Measurements from ENCODE around the gene AGBL5. TPM values are rescaled to one million over a fixed set of nuclear protein-coding genes. Genes with fewer than 3 reads are reported as not detected.

Gene AGBL5
- total and polyA plus RNA-seq, 2 of the 13 experiments (the other 11 are each of a cell fraction or from before 2014, with no cell fraction given), result 55.9 to 73.3 TPM

DNA sequence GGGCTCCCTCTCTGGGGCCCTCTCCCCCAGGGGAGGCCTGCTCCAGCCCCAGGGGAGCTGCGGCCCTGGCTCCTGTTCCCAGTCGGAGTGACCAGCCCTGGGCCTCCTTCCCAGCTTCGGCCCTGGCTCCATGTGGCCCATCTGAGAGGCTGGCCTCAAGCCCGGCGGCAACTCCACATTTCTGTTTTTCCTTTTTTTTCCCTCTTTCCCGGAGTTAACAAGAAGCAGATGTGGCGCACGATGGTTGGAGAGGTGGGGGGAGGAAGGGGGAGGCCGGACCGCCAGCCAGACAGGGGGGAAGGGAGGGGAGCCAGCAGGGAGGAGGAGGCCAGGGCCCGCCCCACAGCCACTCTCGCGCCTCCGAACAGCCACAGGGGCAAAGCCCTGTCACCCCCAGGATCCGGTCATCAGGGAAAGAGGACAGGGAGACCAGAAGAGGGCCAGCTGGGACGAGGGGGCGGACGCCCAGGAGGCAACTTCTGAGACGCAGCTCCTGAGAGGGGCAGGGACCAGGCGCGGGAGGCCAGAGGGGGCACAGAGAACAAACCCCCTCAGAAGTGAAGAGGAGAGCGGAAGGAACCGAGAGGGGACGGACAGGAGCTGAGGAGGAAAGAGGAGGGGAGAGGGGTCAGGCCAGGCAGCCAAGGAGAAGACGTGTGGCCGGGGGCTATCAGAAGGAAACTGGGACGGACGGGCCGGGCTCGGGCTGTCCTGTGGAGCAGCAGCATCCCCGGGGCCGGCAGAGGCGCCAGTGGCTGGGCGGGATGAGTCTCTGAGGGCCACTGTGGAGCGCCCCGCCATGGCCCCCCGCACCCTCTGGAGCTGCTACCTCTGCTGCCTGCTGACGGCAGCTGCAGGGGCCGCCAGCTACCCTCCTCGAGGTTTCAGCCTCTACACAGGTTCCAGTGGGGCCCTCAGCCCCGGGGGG lies 27.1 kb downstream of the AGBL5 start, which contains the start of gene EMILIN1:
TSS of gene EMILIN1 (plus strand) at position 349 of the 928 bp plus-strand sequence. CDS start at position 800, 451 bp downstream.
- no TSS peak for BruUV-seq (replicated peaks)
- H3K9ac ChIP-seq (ENCODE audit: insufficient read depth, low read depth, low read length), result peak within 1 kb of the TSS; percentile 52
- FAIRE-seq (no peak), ATAC-seq (peak; percentile 35), DNase-seq (ENCODE audit: low spot score) (no peak)
- H3K9me3 ChIP-seq (ENCODE audit: low read length), result no peaks in the 10 kb centered on the region
- ChIA-PET CTCF (ENCODE audit: low intra/inter-chr PET ratio, low total read pairs) (no interaction called here), POLR2A (interaction anchor here (1.1 to 7.1 kb wide), 4 partner anchors 15 to 26 kb away, joined by 4 to 58 read pairs (median 7); partner anchors contain the start of gene AGBL5)
- H3K27ac ChIP-seq (ENCODE audit: extremely low read length, insufficient read depth, low read length), result peak within 1 kb of the TSS; percentile 32
- no peaks in the 10 kb centered on the region for H3K79me2 ChIP-seq (ENCODE audit: insufficient read depth, low read length)
- H3K4me2 ChIP-seq (ENCODE audit: low read depth, low read length), result peak within 1 kb of the TSS; percentile 72
- WGBS (ENCODE audit: low lambda C conversion rate), result 49% methylated on average over 38 of the region's 41 CpGs
- H2AFZ ChIP-seq (ENCODE audit: low read length), result no peak within 1 kb of the TSS
- no peaks in the 10 kb centered on the region for H3K36me3 ChIP-seq (replicated peaks in 1 of 2; ENCODE audit: control insufficient read depth in 1 of 2, insufficient read depth in 2 of 2, low read length in 2 of 2)
- H3K4me3 ChIP-seq (replicated peaks in 1 of 3; ENCODE audit: insufficient read depth in 1 of 3, low read depth in 2 of 3, low read length in 3 of 3), result peak within 1 kb of the TSS; percentile 43 to 65 (median 57); a peak in 5 of 6 replicates
- intact Hi-C loops (cut with micrococcal nuclease; ENCODE audit: unreplicated experiment), result loop anchor here (2.0 kb wide), 1 partner anchor 28 kb away; the partner anchor contains the start of gene AGBL5
- peaks cover 85% of the 10 kb centered on the region for H3K4me1 ChIP-seq (ENCODE audit: insufficient read depth, low read length)
- H3K27me3 ChIP-seq (ENCODE audit: control insufficient read depth in 1 of 2, insufficient read depth in 2 of 2, low read length in 2 of 2), result peaks cover 0 to 16% of the 10 kb centered on the region in 2 experiments; a peak in 2 of 5 replicates
- H4K20me1 ChIP-seq (ENCODE audit: insufficient read depth, low read length), result no peaks in the 10 kb centered on the region
- in situ Hi-C loops (cut with HindIII; ENCODE audit: extremely low pct_ligation_motif_present, low pct_unique_long_range_greater_than_20kb), result no loop called here
- peak; percentile 74 for TF ChIP-seq IKZF4 (CRISPR knock-in tag; IDR thresholded peaks at IDR 0.05; ENCODE audit: borderline replicate concordance, low read depth, not compliant biosample characterization)
- 0 out of 2 replicates have a peak, but pooled peaks have one; percentile 52 for TF ChIP-seq PHF8 (CRISPR knock-in tag; IDR thresholded peaks at IDR 0.05)
- peak; percentile 72 for TF ChIP-seq ZNF274 (CRISPR knock-in tag; IDR thresholded peaks at IDR 0.05)
- TF ChIP-seq ZNF768 (CRISPR knock-in tag; IDR thresholded peaks at IDR 0.05), result peak; percentile 77; the same call in 1 of the 2 replicates
- TF ChIP-seq, protein P1, sequence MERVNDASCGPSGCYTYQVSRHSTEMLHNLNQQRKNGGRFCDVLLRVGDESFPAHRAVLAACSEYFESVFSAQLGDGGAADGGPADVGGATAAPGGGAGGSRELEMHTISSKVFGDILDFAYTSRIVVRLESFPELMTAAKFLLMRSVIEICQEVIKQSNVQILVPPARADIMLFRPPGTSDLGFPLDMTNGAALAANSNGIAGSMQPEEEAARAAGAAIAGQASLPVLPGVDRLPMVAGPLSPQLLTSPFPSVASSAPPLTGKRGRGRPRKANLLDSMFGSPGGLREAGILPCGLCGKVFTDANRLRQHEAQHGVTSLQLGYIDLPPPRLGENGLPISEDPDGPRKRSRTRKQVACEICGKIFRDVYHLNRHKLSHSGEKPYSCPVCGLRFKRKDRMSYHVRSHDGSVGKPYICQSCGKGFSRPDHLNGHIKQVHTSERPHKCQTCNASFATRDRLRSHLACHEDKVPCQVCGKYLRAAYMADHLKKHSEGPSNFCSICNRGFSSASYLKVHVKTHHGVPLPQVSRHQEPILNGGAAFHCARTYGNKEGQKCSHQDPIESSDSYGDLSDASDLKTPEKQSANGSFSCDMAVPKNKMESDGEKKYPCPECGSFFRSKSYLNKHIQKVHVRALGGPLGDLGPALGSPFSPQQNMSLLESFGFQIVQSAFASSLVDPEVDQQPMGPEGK (CRISPR knock-in tag; IDR thresholded peaks at IDR 0.05), result peak; percentile 54
- no peak for TF ChIP-seq NR1H2 (CRISPR knock-in tag; IDR thresholded peaks at IDR 0.05; ENCODE audit: borderline replicate concordance, low read depth)
- TF ChIP-seq BHLHE40 (IDR thresholded peaks at IDR 0.05; ENCODE audit: low read length), result no peak
- no peak for TF ChIP-seq SMAD1 (CRISPR knock-in tag; IDR thresholded peaks at IDR 0.05; ENCODE audit: borderline replicate concordance, low read depth)
- TF ChIP-seq, protein P2, sequence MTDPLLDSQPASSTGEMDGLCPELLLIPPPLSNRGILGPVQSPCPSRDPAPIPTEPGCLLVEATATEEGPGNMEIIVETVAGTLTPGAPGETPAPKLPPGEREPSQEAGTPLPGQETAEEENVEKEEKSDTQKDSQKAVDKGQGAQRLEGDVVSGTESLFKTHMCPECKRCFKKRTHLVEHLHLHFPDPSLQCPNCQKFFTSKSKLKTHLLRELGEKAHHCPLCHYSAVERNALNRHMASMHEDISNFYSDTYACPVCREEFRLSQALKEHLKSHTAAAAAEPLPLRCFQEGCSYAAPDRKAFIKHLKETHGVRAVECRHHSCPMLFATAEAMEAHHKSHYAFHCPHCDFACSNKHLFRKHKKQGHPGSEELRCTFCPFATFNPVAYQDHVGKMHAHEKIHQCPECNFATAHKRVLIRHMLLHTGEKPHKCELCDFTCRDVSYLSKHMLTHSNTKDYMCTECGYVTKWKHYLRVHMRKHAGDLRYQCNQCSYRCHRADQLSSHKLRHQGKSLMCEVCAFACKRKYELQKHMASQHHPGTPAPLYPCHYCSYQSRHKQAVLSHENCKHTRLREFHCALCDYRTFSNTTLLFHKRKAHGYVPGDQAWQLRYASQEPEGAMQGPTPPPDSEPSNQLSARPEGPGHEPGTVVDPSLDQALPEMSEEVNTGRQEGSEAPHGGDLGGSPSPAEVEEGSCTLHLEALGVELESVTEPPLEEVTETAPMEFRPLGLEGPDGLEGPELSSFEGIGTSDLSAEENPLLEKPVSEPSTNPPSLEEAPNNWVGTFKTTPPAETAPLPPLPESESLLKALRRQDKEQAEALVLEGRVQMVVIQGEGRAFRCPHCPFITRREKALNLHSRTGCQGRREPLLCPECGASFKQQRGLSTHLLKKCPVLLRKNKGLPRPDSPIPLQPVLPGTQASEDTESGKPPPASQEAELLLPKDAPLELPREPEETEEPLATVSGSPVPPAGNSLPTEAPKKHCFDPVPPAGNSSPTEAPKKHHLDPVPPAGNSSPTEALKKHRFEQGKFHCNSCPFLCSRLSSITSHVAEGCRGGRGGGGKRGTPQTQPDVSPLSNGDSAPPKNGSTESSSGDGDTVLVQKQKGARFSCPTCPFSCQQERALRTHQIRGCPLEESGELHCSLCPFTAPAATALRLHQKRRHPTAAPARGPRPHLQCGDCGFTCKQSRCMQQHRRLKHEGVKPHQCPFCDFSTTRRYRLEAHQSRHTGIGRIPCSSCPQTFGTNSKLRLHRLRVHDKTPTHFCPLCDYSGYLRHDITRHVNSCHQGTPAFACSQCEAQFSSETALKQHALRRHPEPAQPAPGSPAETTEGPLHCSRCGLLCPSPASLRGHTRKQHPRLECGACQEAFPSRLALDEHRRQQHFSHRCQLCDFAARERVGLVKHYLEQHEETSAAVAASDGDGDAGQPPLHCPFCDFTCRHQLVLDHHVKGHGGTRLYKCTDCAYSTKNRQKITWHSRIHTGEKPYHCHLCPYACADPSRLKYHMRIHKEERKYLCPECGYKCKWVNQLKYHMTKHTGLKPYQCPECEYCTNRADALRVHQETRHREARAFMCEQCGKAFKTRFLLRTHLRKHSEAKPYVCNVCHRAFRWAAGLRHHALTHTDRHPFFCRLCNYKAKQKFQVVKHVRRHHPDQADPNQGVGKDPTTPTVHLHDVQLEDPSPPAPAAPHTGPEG (CRISPR knock-in tag; IDR thresholded peaks at IDR 0.05), result no peak; the same call in 1 of the 2 replicates
- no peak for TF ChIP-seq TARDBP (CRISPR knock-in tag; IDR thresholded peaks at IDR 0.05)
- TF ChIP-seq SMAD9 (CRISPR knock-in tag; IDR thresholded peaks at IDR 0.05), result 0 out of 2 replicates have a peak, but pooled peaks have one; percentile 61
- TF ChIP-seq ZNF788 (CRISPR knock-in tag; IDR thresholded peaks at IDR 0.05; ENCODE audit: borderline replicate concordance), result 0 out of 2 replicates have a peak, but pooled peaks have one; percentile 45
- no peak for TF ChIP-seq HNRNPUL1 (IDR thresholded peaks at IDR 0.05; ENCODE audit: low read depth, low read length)

Measured in HepG2 (cell line).